ENCODE results near the gene NDST3. TPM values are rescaled to one million over a fixed set of nuclear protein-coding genes. Genes with fewer than 3 reads are reported as not detected.

NDST3 gene
- total RNA-seq, 1 experiment from 2014 or later = 0.70 TPM

DNA sequence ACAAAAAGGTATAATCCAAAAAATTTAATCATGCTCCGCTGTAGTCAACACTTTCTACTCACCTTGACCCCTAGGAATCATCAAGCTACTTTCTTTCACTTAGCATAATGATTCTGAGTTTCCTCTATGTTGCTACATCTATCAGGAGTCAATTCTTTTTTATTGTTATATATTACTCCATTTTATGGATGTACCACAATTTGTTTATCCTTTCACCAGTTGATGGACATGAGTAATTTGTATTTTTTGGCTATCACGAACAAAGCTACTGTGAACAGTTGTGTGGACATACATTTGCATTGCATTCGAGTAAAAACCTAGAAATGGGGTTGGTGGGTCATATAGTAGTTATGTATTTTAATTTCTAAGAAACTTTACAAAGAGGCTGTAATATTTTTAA lies 215.6 kb downstream of the NDST3 start:
- no peaks in the 10 kb centered on the region for H3K4me1 Mint-ChIP-seq
- H3K79me2 ChIP-seq (ENCODE audit: insufficient read depth, low read length) = no peaks in the 10 kb centered on the region
- H4K20me1 ChIP-seq (ENCODE audit: control insufficient read depth, insufficient read depth, insufficient read length) = no peaks in the 10 kb centered on the region
- TF ChIP-seq, protein P1, sequence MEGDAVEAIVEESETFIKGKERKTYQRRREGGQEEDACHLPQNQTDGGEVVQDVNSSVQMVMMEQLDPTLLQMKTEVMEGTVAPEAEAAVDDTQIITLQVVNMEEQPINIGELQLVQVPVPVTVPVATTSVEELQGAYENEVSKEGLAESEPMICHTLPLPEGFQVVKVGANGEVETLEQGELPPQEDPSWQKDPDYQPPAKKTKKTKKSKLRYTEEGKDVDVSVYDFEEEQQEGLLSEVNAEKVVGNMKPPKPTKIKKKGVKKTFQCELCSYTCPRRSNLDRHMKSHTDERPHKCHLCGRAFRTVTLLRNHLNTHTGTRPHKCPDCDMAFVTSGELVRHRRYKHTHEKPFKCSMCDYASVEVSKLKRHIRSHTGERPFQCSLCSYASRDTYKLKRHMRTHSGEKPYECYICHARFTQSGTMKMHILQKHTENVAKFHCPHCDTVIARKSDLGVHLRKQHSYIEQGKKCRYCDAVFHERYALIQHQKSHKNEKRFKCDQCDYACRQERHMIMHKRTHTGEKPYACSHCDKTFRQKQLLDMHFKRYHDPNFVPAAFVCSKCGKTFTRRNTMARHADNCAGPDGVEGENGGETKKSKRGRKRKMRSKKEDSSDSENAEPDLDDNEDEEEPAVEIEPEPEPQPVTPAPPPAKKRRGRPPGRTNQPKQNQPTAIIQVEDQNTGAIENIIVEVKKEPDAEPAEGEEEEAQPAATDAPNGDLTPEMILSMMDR (conservative IDR thresholded peaks at IDR 0.05) = no peak
- peaks cover 0 to 9% (median 2%) of the 10 kb centered on the region in 3 experiments; a peak in 3 of 7 replicates for H3K36me3 Mint-ChIP-seq (ENCODE audit: insufficient read depth in 1 of 3, low read depth in 3 of 3)
- no peak overlapping the region for H2AK5ac ChIP-seq (ENCODE audit: insufficient read length, low read length)
- H3K4ac ChIP-seq (ENCODE audit: low read depth, low read length) = no peak overlapping the region
- no peaks in the 10 kb centered on the region for H3K27me3 Mint-ChIP-seq (ENCODE audit: low read depth)
- peaks cover 2 to 8% of the 10 kb centered on the region in 2 experiments; a peak in 3 of 5 replicates for H3K9me3 Mint-ChIP-seq
- H3K23ac ChIP-seq (ENCODE audit: insufficient read length, low read depth, low read length) = no peak overlapping the region
- DNase-seq = no peak
- H3K9ac ChIP-seq (ENCODE audit: extremely low read depth, insufficient read length, low read length) = no peak overlapping the region
- H3K18ac ChIP-seq (ENCODE audit: insufficient read length, low read depth, low read length) = no peak overlapping the region
- H3K27me3 ChIP-seq (ENCODE audit: insufficient read depth, low read length) = no peaks in the 10 kb centered on the region
- no peak overlapping the region for H4K5ac ChIP-seq (ENCODE audit: insufficient read length, low read depth, low read length)
- no peaks in the 10 kb centered on the region for H3K9me3 ChIP-seq (ENCODE audit: control insufficient read depth, low read depth, low read length)
- no peak overlapping the region for H4K91ac ChIP-seq (ENCODE audit: insufficient read length, low read depth, low read length)
- no peak overlapping the region for H3K56ac ChIP-seq (ENCODE audit: insufficient read length, low read depth, low read length)
- H3K27ac ChIP-seq (ENCODE audit: insufficient read length, low read depth, low read length) = no peak overlapping the region
- H3K4me1 ChIP-seq (ENCODE audit: insufficient read depth, low read length) = no peaks in the 10 kb centered on the region
- no peaks in the 10 kb centered on the region for H3K79me1 ChIP-seq (ENCODE audit: insufficient read depth, low read depth, low read length, poor library complexity, severe bottlenecking)
- H2BK20ac ChIP-seq (ENCODE audit: low read depth, low read length, poor library complexity, severe bottlenecking) = no peak overlapping the region
- no peak overlapping the region for H2BK5ac ChIP-seq (ENCODE audit: insufficient read length, low read length)
- no peak overlapping the region for H2BK15ac ChIP-seq (ENCODE audit: low read depth, low read length)
- no peak overlapping the region for H3K4me3 Mint-ChIP-seq
- H3K14ac ChIP-seq (ENCODE audit: insufficient read depth, low read length) = no peak overlapping the region
- no peak overlapping the region for H2BK12ac ChIP-seq (ENCODE audit: insufficient read length, low read depth, low read length)
- no peak overlapping the region for H3K27ac Mint-ChIP-seq
- H2BK120ac ChIP-seq (ENCODE audit: low read depth, low read length, poor library complexity, severe bottlenecking) = no peak overlapping the region
- no peak overlapping the region for H3T11ph ChIP-seq (ENCODE audit: low read length)
- H3K23me2 ChIP-seq (ENCODE audit: insufficient read length, low read depth, low read length, poor library complexity, severe bottlenecking) = no peaks in the 10 kb centered on the region
- no CpG with 5 or more reads among the region's 3 CpGs for WGBS (ENCODE audit: extremely low coverage, insufficient read length, low lambda C conversion rate)
- no peak overlapping the region for H2AFZ ChIP-seq (ENCODE audit: low read length)
- H4K8ac ChIP-seq (replicated peaks; ENCODE audit: insufficient read length, low read depth, low read length) = no peak overlapping the region
- H3K4me2 ChIP-seq (ENCODE audit: insufficient read depth, insufficient read length, low read length) = no peak overlapping the region
